Activated T-helper 9 cell treated with anti-CD3 and anti-CD28 coated beads, Interleukin-2, amount 50 U/mL, for 16 hours (primary cell): ENCODE results near the gene GPC6.

Experiments used
- DNase-seq: peaks from one replicate; pipeline ENCODE4 v3.0.0-alpha.2; 2020; ENCODE audit warnings: low read depth

The GPC6 gene

GRCh38 chr13:93589788-93590187, 363.2 kb downstream of the GPC6 start:
- no peak for DNase-seq

- no peak for DNase-seq
These were observed 376.4 kb downstream of the GPC6 start for GRCh38 chr13:93603043-93603442.

- DNase-seq = no peak
These were observed 388.2 kb downstream of the GPC6 start for GRCh38 chr13:93614776-93615175.

- no peak for DNase-seq
These were observed 393.7 kb downstream of the GPC6 start for GRCh38 chr13:93620181-93620765.

DNA sequence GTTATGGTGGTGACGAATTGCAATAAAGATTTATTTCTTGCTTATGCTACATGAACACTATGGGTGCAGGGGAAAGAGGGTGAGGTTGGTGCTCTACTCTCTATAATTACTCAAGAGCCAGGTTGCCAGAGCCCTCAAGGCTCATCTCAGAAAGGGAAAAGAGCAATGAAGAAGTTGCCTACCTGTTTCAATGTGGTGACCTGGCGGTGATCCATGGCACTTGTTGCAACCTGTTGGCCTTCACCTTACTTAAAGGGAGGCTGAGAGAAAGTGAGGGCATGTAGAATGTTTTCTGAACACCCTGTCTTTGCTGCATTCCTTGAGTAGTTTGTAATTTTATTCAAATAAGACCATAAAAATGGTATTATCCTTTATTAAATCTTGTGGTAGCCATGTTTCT, 394.4 kb downstream of the GPC6 start:
- DNase-seq = no peak

DNA sequence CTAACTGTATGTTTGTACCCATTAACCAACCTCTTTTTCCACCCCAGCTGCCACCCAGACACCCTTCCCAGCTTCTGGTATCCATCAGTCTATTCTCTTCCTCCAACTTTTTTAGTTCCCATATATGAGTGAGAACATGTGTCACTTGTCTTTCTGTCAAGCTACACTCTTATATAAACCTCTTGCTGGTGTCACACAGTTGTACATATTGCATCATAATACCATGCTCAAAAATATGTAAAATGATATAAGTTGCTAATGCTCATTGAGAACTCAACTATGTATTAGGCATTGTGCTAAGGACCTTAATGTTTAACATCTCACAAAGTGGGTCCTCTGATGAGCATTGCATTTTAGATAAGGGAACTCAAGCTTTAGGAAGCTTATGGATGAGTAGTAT, 395.4 kb downstream of the GPC6 start:
- DNase-seq = no peak

DNA sequence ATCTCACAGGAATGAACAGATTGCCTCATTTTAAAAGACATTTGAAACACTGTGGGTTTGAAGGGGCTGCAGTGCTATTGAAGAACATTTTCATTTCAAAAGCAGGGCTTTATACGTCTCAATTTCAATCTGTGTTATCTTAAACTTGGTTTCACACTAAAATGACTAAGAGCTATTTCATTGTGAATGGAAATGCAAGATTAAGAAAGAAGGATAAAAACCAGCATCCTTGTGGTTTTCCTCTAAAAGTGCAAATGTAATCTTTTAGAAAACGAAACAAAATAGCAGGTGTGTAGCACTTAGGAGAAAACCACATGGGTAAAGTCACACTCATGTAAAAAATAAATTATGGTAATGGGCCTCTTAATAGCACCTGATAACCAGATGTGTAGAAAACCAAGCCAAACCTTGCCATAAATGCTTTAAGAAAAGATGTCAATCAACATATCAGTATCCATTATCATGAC, 397.7 kb downstream of the GPC6 start:
- no peak for DNase-seq

- DNase-seq = no peak
These were observed 398.9 kb downstream of the GPC6 start for GRCh38 chr13:93625536-93625935.

- no peak for DNase-seq
These were observed 401.7 kb downstream of the GPC6 start for GRCh38 chr13:93628136-93628797.

DNA sequence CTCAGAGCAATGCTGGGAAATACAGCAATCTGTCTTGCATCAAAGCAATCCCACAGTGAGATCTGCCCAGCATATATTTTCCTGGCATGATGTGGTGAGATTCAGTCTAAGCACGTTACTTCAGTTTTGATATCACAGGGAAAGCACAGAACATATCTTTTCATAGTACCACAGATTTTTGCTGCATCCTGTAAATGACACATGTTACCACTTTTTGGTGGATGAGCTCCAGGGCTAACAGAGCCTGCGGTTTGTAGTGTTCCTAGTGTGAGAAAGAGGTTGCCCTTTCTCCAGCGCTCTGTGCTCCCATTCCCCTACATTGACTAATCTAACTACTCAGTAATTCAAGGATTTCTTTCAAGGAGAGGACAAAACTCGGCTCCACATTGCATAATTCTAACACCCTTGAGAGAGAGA, 409.0 kb downstream of the GPC6 start:
- no peak for DNase-seq

DNA sequence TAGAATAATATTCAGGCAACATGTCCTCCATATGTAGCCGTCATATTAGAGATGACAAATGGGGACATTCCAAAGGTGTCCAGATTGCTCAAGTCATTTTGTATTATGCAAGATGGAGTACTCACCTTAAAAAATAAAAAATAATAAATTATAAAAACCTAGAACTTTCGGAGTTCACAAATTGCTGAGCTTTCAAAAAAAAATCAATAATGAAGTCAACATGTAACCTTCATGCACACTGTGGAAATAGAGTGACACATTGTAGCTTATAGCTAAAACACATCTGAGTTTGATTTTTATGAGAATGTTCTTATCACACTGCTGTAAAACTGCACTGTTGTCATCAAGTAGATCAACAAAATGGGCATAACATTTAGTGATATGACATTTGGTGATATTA, 411.2 kb downstream of the GPC6 start:
- no peak for DNase-seq

DNA sequence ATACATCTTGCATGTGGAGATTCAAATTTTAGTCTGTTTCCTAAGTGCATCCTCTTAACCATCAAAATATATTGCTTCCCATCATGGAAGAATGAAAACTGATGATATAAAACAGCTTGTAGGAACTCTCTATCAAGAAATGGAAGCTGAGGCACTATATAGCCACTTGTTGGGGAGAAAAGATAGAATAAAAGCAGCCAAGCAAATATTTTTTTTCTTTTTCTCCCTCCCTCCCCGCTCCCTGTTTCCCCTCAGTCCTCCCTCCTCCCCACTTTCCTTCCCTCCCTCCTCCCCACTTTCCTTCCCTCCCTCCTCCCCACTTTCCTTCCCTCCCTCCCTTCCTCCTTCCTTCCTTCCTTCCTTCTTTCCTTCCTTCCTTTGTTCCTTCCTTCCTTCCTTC, 413.8 kb downstream of the GPC6 start:
- DNase-seq = no peak

DNA sequence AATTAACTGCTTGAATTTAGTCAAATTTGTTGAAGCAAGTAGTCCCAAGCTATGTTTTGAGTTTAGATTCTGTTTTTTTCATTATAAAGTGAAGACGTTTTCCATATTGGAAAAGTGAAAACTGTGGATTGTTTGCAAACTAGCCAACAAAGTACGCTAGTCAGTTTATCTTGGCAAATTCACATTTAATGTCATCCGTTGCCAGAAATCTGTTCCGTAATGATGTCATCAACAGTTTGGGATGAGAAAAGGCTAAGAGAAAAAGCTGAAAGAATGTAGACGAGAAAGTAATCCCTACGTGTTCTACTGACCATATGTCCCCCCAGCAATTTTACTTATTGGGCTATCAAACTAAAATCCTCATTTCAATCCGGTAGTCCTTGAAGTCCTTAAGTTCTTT, 419.6 kb downstream of the GPC6 start:
- DNase-seq = no peak

DNA sequence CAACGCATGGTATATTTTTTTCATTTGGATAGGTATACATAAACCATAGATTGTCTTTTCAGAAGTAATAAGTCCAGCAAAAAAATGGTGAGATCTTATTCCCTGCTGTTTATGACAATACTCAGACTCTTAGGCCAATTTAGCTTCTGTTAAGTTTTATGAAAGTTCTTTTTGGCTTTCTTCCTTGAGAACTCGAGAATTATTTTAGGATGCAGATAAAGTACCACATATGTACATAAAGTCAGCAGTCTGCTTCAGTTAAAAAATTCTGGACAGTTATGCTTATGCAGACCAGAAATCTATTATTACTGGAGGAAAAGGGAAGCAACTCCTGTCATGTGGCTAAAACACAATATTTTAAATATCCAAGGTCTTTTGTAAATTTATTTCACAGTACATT, 422.9 kb downstream of the GPC6 start:
- DNase-seq = no peak

- DNase-seq = no peak
These were observed 427.2 kb downstream of the GPC6 start for GRCh38 chr13:93653776-93654175.

GRCh38 chr13:93655154-93655553, 428.5 kb downstream of the GPC6 start:
- no peak for DNase-seq

DNA sequence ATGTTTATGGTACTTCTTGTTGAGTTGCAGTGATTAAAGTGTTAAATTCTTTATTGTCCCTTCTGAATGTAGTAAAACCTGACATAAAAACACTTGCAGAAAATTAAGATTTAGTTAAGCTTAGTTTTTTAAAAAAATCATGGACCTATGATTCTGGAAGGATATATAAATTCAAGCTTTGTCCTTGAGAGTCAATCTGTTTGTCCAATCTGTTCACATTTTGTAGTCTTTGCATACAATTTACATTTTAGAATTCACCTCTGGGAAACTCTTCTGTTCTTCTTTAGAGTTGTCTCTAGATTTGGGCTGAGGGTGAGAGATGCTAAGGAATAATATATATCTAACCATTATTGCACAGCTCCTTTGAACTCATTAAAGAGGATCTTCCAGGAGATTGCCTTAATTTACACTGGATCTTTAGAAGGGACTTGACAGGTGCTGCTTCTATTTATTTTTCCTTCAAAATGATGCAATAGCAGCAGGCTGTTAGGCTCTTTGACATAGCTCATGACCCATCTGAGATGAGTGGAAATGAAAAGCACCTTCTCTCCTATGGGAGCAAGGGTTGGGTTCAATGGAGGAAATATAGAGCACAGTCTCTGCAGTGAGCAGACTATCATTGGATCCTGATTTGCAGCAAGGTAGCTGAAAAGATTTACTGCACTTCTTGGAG, 433.9 kb downstream of the GPC6 start:
- DNase-seq = no peak

DNA sequence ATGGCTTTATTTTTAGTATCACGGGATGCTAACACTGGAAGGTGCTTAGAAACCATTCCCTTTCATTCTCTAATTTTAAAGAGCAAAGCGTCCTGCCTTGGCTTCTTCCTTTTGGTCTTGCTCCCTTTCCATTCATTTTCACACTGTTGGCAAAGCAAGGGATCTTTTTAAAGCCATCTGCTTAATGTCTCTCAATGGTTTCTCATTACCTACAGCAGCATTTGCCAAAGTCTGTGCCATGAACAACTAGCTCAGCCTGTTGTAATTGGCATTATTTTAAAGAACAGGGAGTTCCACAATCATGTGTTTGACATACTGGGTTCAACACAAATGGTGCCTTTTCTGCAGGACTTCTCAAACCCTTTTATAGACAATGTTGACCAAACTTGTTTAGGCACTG, 444.3 kb downstream of the GPC6 start:
- no peak for DNase-seq

DNA sequence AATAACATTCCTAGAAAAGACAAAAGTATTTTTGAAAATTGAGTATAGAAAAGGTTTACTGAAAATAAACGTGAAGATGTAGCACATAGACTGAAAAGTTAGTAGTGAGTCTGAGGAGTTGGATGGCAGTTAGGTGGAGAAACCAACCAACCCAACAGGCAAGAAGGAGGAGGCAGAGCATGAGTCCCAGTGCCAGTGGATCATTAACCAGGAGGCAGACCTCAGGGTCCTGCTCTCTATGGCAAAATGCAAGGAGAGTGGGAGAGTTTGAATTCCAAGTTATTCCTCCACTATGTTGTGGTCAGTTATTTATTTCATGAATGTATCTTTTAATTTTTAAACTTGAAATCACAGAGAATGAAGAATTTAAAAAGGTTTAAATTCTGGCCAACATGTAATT, 446.4 kb downstream of the GPC6 start:
- DNase-seq = no peak

GRCh38 chr13:93673885-93674284, 447.3 kb downstream of the GPC6 start:
- DNase-seq = no peak

DNA sequence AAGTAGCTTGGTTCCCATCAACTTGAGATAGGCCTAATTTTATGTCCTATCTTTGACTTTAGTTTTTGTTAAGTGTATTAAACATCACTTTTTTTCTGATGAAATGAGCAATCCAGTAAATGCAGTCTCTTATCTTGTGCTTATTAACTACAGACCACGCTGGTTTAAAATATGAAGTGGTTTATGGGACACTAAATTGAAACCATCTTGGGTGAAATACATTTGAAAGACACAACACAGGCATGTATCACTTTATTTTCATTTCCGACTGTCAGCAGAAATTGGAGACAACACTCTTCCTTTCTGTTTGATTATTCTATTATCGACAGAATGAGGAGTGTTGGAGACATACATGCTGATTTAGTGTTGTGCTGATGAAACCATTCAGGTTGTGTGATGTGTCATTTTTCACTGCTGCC, 447.7 kb downstream of the GPC6 start:
- no peak for DNase-seq

- no peak for DNase-seq
These were observed 453.7 kb downstream of the GPC6 start for GRCh38 chr13:93680329-93680728.

GRCh38 chr13:93685900-93686299, 459.3 kb downstream of the GPC6 start:
- no peak for DNase-seq

DNA sequence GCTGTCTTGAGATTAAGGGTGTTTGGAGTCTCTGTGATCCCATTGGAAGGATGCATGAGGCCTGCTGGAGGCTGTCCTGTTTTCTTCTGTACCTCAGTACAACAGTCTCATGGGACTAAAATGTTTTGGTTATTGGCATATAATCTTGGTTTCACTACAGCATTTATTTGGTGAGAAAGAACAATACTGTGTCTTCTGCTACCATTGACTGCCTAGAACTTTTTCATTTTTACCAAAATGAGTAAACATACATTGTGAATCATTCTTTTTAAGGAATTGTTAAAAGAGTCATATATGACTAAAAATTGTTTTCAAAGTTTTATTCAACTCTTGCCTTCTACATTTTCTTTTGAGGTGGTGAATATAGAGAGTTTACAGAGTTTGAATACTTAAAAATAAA, 459.8 kb downstream of the GPC6 start:
- no peak for DNase-seq
